ENCODE measurements around the gene KPTN. TPM values are rescaled to one million over a fixed set of nuclear protein-coding genes. Genes with fewer than 3 reads are reported as not detected.
A peak's percentile ranks its signal among the peaks of the same experiment; 100 is the strongest.

Gene KPTN
- total and polyA plus RNA-seq, 2 of the 8 experiments (the other 6 are each of a cell fraction or from before 2014, with no cell fraction given) = 23.6 to 31.3 TPM

DNA sequence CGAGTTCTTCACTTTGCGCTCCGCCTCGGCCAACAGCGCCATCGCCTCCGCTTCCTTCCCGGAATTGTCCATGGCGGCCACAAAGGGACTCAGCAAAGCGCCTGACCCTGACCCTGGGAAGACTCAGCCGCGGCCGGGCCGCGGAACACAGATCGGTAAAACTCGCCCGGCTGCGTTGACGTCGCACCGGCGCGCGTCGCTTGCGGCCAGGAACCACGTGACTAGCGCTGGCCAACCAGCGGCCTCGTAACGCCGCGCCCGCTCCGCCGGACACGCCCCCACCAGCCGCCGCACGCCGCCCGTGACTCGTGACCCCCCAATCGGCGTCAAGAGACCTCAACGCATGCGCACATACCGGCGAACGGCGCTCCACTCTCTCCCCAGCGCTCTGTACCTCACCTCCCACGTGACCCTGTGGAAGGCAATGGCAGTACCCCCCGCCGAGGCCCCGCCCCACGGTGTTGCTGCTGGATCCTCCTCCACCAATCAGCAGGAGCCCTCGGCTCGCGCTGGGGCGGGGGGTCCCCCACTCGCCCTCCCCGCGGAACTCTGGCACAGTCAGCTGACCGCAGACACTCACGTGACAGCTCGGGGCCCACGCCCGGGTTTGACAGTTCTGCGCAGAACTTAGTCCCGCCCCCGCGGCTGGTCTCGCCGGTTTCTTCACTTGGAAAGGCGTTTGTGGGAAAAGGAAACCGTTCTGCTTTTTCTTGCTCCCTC, 31.0 kb upstream of the KPTN start, which contains the start of gene NAPA:
TSS of gene NAPA (minus strand) at position 195 of the 720 bp plus-strand sequence. CDS start at position 72, 123 bp downstream.
- H3K56ac ChIP-seq (replicated peaks; ENCODE audit: insufficient read length, low read depth, low read length) = peak within 1 kb of the TSS; percentile 63
- ChIA-PET POLR2A (ENCODE audit: partially characterized antibody) (interaction anchor here (0.6 to 1.4 kb wide), 8 partner anchors 8 to 402 kb away, joined by 3 to 6 read pairs (median 3); partner anchors contain the start of gene KPTN), CTCF (ENCODE audit: partially characterized antibody) (interaction anchor here (0.7 to 2.9 kb wide), 27 partner anchors 10 to 766 kb away, joined by 3 to 15 read pairs (median 4); partner anchors contain the start of gene KPTN)
- H3K27me3 ChIP-seq (replicated peaks in 1 of 4; ENCODE audit: control insufficient read depth in 3 of 4, extremely low read depth in 1 of 4, insufficient read depth in 3 of 4, low read length in 3 of 4) = no peaks in the 10 kb centered on the region
- peak within 1 kb of the TSS; percentile 60; the same call in 1 of the 2 replicates for H3K27ac ChIP-seq (ENCODE audit: low read depth, low read length)
- 3% methylated on average over 75 of the region's 78 CpGs; no CpG with 5 or more reads in 1 of the 2 experiments for WGBS, 2 experiments (ENCODE audit: extremely low coverage in 1 of 2, insufficient coverage in 1 of 2, insufficient read length in 1 of 2, insufficient replicate concordance in 2 of 2, low coverage in 1 of 2, low lambda C conversion rate in 2 of 2, missing lambda C conversion rate in 1 of 2)
- peak within 1 kb of the TSS; percentile 92 for H2BK5ac ChIP-seq (ENCODE audit: low read depth, low read length)
- H3K23ac ChIP-seq (ENCODE audit: insufficient read length) = no peak within 1 kb of the TSS
- 0 out of 2 replicates have a peak within 1 kb of the TSS, but pooled peaks have one; percentile 46 for H2AFZ ChIP-seq (ENCODE audit: low read length)
- H2BK120ac ChIP-seq (replicated peaks; ENCODE audit: low read depth, low read length) = no peak within 1 kb of the TSS
- peaks cover 3 to 23% of the 10 kb centered on the region in 2 experiments for H4K20me1 ChIP-seq (replicated peaks in 1 of 2; ENCODE audit: control insufficient read depth in 1 of 2, insufficient read depth in 2 of 2, low read length in 2 of 2)
- FAIRE-seq = no peak
- no peak within 1 kb of the TSS for H4K91ac ChIP-seq (replicated peaks; ENCODE audit: insufficient read length, low read length)
- H3K9ac ChIP-seq (replicated peaks in 1 of 4; ENCODE audit: extremely low read depth in 1 of 4, low read depth in 3 of 4, low read length in 3 of 4) = peak within 1 kb of the TSS; percentile 81 to 92 (median 85)
- H2AK5ac ChIP-seq (ENCODE audit: low read depth, low read length) = no peak within 1 kb of the TSS
- H2BK12ac ChIP-seq (ENCODE audit: low read depth, low read length) = peak within 1 kb of the TSS; percentile 68; the same call in 1 of the 2 replicates
- no peaks in the 10 kb centered on the region for H3K9me3 ChIP-seq (ENCODE audit: insufficient read depth in 2 of 2, low read depth in 1 of 2, low read length in 1 of 2)
- peak within 1 kb of the TSS; percentile 34 for H4K5ac ChIP-seq (ENCODE audit: insufficient read length, low read depth, low read length)
- peaks cover 6% of the 10 kb centered on the region; the same call in 1 of the 2 replicates for H3K23me2 ChIP-seq (ENCODE audit: low read depth, low read length)
- no peak within 1 kb of the TSS; the same call in 1 of the 2 replicates for H3K18ac ChIP-seq (ENCODE audit: extremely low read depth, low read length)
- H2BK20ac ChIP-seq (ENCODE audit: low read length) = no peak within 1 kb of the TSS
- peaks cover 4 to 45% of the 10 kb centered on the region in 2 experiments; a peak in 3 of 4 replicates for H3K79me2 ChIP-seq (ENCODE audit: control insufficient read depth in 1 of 2, insufficient read depth in 2 of 2, low read length in 2 of 2)
- DNase-seq (ENCODE audit: low read depth in 1 of 2, low spot score in 2 of 2) = peak; percentile 100
- peak within 1 kb of the TSS; percentile 31; the same call in 1 of the 2 replicates for H4K8ac ChIP-seq (ENCODE audit: extremely low read depth, insufficient read depth, low read length)
- peaks cover 18% of the 10 kb centered on the region for H3K79me1 ChIP-seq (ENCODE audit: low read depth, low read length)
- peak within 1 kb of the TSS; percentile 88 to 96 (median 94) for H3K4me3 ChIP-seq (ENCODE audit: extremely low read depth in 1 of 4, insufficient read depth in 2 of 4, low read depth in 3 of 4, low read length in 4 of 4)
- peak within 1 kb of the TSS; percentile 81 to 90 for H3K4me2 ChIP-seq (ENCODE audit: insufficient read depth in 1 of 2, low read depth in 2 of 2, low read length in 2 of 2)
- H3K4me1 ChIP-seq (replicated peaks in 1 of 4; ENCODE audit: control insufficient read depth in 3 of 4, insufficient read depth in 4 of 4, low read length in 3 of 4) = peaks cover 0 to 3% (median 3%) of the 10 kb centered on the region in 4 experiments; a peak in 5 of 7 replicates
- H2BK15ac ChIP-seq (ENCODE audit: low read length) = no peak within 1 kb of the TSS
- no peaks in the 10 kb centered on the region for H3K36me3 ChIP-seq (ENCODE audit: control insufficient read depth in 2 of 4, insufficient read depth in 4 of 4, low read length in 3 of 4)
- H3K14ac ChIP-seq (ENCODE audit: insufficient read length) = no peak within 1 kb of the TSS
- H3K4ac ChIP-seq (replicated peaks; ENCODE audit: insufficient read length, low read depth, low read length) = peak within 1 kb of the TSS; percentile 59
- TF ChIP-seq GABPA (IDR thresholded peaks at IDR 0.05; ENCODE audit: borderline replicate concordance, insufficient read depth, low read length) (no peak), POLR2AphosphoS5 (IDR thresholded peaks at IDR 0.05; ENCODE audit: low read depth, low read length) (peak; percentile 66; the same call in 1 of the 2 replicates), SIRT6 (IDR thresholded peaks at IDR 0.05; ENCODE audit: low read length) (no peak), SRF (IDR thresholded peaks at IDR 0.05; ENCODE audit: low read depth, low read length) (no peak), RAD21 (IDR thresholded peaks at IDR 0.05 in 1 of 2, conservative IDR thresholded peaks at IDR 0.05 in 1 of 2; ENCODE audit: low read depth in 2 of 2, low read length in 2 of 2) (peak; percentile 52 to 65), RBBP5 (IDR thresholded peaks at IDR 0.05; ENCODE audit: borderline replicate concordance, low read depth, low read length) (no peak), BRCA1 (IDR thresholded peaks at IDR 0.05; ENCODE audit: low read depth, low read length) (no peak), EGR1 (IDR thresholded peaks at IDR 0.05; ENCODE audit: borderline replicate concordance, low read depth, low read length) (peak; percentile 66; the same call in 1 of the 2 replicates), SP1 (IDR thresholded peaks at IDR 0.05; ENCODE audit: low read depth, low read length) (peak; percentile 79), KDM1A (IDR thresholded peaks at IDR 0.05; ENCODE audit: borderline replicate concordance, low read length) (no peak)
- TF ChIP-seq, protein P1, sequence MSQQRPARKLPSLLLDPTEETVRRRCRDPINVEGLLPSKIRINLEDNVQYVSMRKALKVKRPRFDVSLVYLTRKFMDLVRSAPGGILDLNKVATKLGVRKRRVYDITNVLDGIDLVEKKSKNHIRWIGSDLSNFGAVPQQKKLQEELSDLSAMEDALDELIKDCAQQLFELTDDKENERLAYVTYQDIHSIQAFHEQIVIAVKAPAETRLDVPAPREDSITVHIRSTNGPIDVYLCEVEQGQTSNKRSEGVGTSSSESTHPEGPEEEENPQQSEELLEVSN (IDR thresholded peaks at IDR 0.05) = peak; percentile 76

All from H1 (cell line).